K562 (cell line): ENCODE data around the gene DAZAP1. TPM values are rescaled to one million over a fixed set of nuclear protein-coding genes. Genes with fewer than 3 reads are reported as not detected.

Experiments used
- CREB1 ChIP-seq, 2 experiments: sonication (generic) in 1 of 2; formaldehyde crosslinking in 1 of 2; IDR thresholded peaks; 2 replicates each; pipeline versions ENCODE4 v1.6.1 to v1.8.0; 2012 to 2022; ENCODE audit warnings: inconsistent platforms in 1 of 2, mild to moderate bottlenecking in 1 of 2, missing genetic modification reagents in 1 of 2, moderate library complexity in 1 of 2
- CREM ChIP-seq: IDR thresholded peaks from 2 replicates; pipeline ENCODE4 v1.6.1; 2014; ENCODE audit warnings: antibody characterized with exemption, low read depth
- CTBP1 ChIP-seq: fragments of 450-650 bp; IDR thresholded peaks from 2 replicates; pipeline ENCODE4 v1.6.1; 2016; ENCODE audit warnings: borderline replicate concordance
- ELK3 ChIP-seq: fragments of 450-650 bp; formaldehyde crosslinking; IDR thresholded peaks from 2 replicates; pipeline ENCODE4 v1.4.0; 2020; ENCODE audit warnings: mild to moderate bottlenecking
- HDAC8 ChIP-seq: fragments of 450-650 bp; IDR thresholded peaks from 2 replicates; pipeline ENCODE4 v1.6.1; 2016; ENCODE audit warnings: mild to moderate bottlenecking, missing genetic modification characterization, moderate library complexity, missing compliant biosample characterization
- HNRNPL ChIP-seq: fragments of 200-400 bp; formaldehyde crosslinking; IDR thresholded peaks from 2 replicates; pipeline ENCODE4 v1.6.1; 2017; ENCODE audit warnings: low read depth, mild to moderate bottlenecking, low read length
- JUN ChIP-seq, 2 experiments: sonication (generic) in 1 of 2; formaldehyde crosslinking in 1 of 2; IDR thresholded peaks; 2 replicates each; pipeline versions ENCODE4 v1.6.1 to v1.8.0; 2012 to 2022; ENCODE audit warnings: borderline replicate concordance in 2 of 2, mild to moderate bottlenecking in 2 of 2, improper control_type of control experiment in 1 of 2, low read depth in 1 of 2, low read length in 1 of 2, missing genetic modification reagents in 1 of 2
- KAT7 ChIP-seq: sonication (generic); formaldehyde crosslinking; IDR thresholded peaks from 2 replicates; pipeline ENCODE4 v1.8.0; 2022; ENCODE audit warnings: missing genetic modification reagents, mild to moderate bottlenecking, borderline replicate concordance
- MAFK ChIP-seq: IDR thresholded peaks from 2 replicates; pipeline ENCODE4 v1.6.1; 2011; ENCODE audit warnings: low read length, improper control_type of control experiment
- MCM3 ChIP-seq: fragments of 450-650 bp; IDR thresholded peaks from 2 replicates; pipeline ENCODE4 v1.6.1; 2016
- MYNN ChIP-seq, 2 experiments: sonication (generic); formaldehyde crosslinking in 1 of 2; IDR thresholded peaks; 2 replicates each; pipeline versions ENCODE4 v1.5.0 to v1.6.1; 2016 to 2020; ENCODE audit warnings: antibody characterized with exemption in 1 of 2, missing genetic modification reagents in 1 of 2
- POLR2A ChIP-seq: fragments of 450-650 bp; conservative IDR thresholded peaks from 2 replicates; pipeline ENCODE4 v1.6.1; 2016
- SREBF1 ChIP-seq: fragments of 150-350 bp; IDR thresholded peaks from 2 replicates; pipeline ENCODE4 v1.6.1; 2014; ENCODE audit warnings: antibody characterized with exemption, low read depth, low read length, borderline replicate concordance
- STAG1 ChIP-seq: sonication (generic); formaldehyde crosslinking; IDR thresholded peaks from 2 replicates; pipeline ENCODE4 v1.5.0; 2020; ENCODE audit warnings: missing genetic modification reagents, borderline replicate concordance
- TAF15 ChIP-seq: fragments of 200-400 bp; formaldehyde crosslinking; IDR thresholded peaks from 2 replicates; pipeline ENCODE4 v1.6.1; 2017; ENCODE audit warnings: mild to moderate bottlenecking, low read depth, low read length, moderate library complexity
- TFAP4 ChIP-seq: sonication (generic); formaldehyde crosslinking; IDR thresholded peaks from 2 replicates; pipeline ENCODE4 v1.8.0; 2022; ENCODE audit warnings: missing genetic modification reagents, mild to moderate bottlenecking, moderate library complexity, borderline replicate concordance
- XRCC4 ChIP-seq: IDR thresholded peaks from one replicate; pipeline ENCODE4 v1.6.1; 2011; ENCODE audit not compliant: insufficient read depth, insufficient read length; ENCODE audit errors: extremely low read depth
- XRCC5 ChIP-seq: fragments of 200-400 bp; formaldehyde crosslinking; IDR thresholded peaks from 2 replicates; pipeline ENCODE4 v1.6.1; 2017; ENCODE audit warnings: low read depth, mild to moderate bottlenecking, low read length
- ZBTB17 ChIP-seq: fragments of 450-650 bp; formaldehyde crosslinking; IDR thresholded peaks from 2 replicates; pipeline ENCODE4 v1.4.0; 2020; ENCODE audit warnings: mild to moderate bottlenecking
- ZBTB8A ChIP-seq: fragments of 450-650 bp; IDR thresholded peaks from 2 replicates; pipeline ENCODE4 v1.6.1; 2018; ENCODE audit warnings: mild to moderate bottlenecking, moderate library complexity; ENCODE audit not compliant: partially characterized antibody
- ZNF12 ChIP-seq: sonication (generic); formaldehyde crosslinking; IDR thresholded peaks from 2 replicates; pipeline ENCODE4 v1.4.0; 2020; ENCODE audit warnings: mild to moderate bottlenecking, missing genetic modification reagents
- ZNF133 ChIP-seq: fragments of 250-450 bp; sonication (Bioruptor Pico); IDR thresholded peaks from 2 replicates; pipeline ENCODE4 v1.4.0; 2020; ENCODE audit warnings: mild to moderate bottlenecking
- polyA plus RNA-seq, 8 experiments: library from polyadenylated mRNA; depleted of rRNA in 4 of 8; stranded (reverse) in 5 of 8; unstranded in 3 of 8; fragments of >200 nt; fragmentation: Nextera tagmentation in 2 of 8; fragmentation: Illumina TruSeq in 1 of 8; extraction: Ambion mirVana in 2 of 8; extraction: Trizol in 1 of 8; gene quantifications; 2 replicates each; pipeline versions ENCODE4 v1.2.1 to v1.2.3, GENCODE V29; 2011 to 2014; ENCODE audit warnings: inconsistent platforms in 1 of 8, missing spikeins in 1 of 8
- total RNA-seq, 7 experiments: library from RNA; depleted of rRNA in 6 of 7; stranded (reverse); fragments of >200 nt in 6 of 7; fragmentation: Illumina TruSeq in 2 of 7; extraction: Trizol in 2 of 7; gene quantifications; 2 replicates each; pipeline versions ENCODE4 v1.2.1 to v1.2.3, GENCODE V29; 2011 to 2021; ENCODE audit warnings: low replicate concordance in 1 of 7
- TF ChIP-seq, protein P1 (sequence below): fragments of 450-650 bp; conservative IDR thresholded peaks from 2 replicates; pipeline ENCODE4 v1.6.1; 2016; ENCODE audit warnings: missing genetic modification characterization, low read depth, mild to moderate bottlenecking, missing compliant biosample characterization, moderate library complexity
- TF ChIP-seq, protein P2 (sequence below): fragments of 250-450 bp; sonication (Bioruptor Pico); IDR thresholded peaks from 2 replicates; pipeline ENCODE4 v1.5.0; 2020; ENCODE audit warnings: mild to moderate bottlenecking

Gene DAZAP1
- total and polyA plus RNA-seq, 9 of the 15 experiments (the other 6 are each of a cell fraction or from before 2014, with no cell fraction given), result 10.8 to 289 (median 142) TPM

- 0 out of 2 replicates have a peak, but pooled peaks have one; percentile 10 for TF ChIP-seq CREB1 (IDR thresholded peaks at IDR 0.05)
- peak; percentile 18; the same call in 1 of the 2 replicates for TF ChIP-seq CREB1 (CRISPR knock-in tag; IDR thresholded peaks at IDR 0.05)
- no peak for TF ChIP-seq TAF15
- no peak for TF ChIP-seq CREM
- TF ChIP-seq HDAC8 (tag), result no peak
- no peak for TF ChIP-seq ZBTB8A
- no peak for TF ChIP-seq STAG1 (CRISPR knock-in tag)
- TF ChIP-seq SREBF1, result no peak
- TF ChIP-seq MAFK, result no peak
- 0 out of 2 replicates have a peak, but pooled peaks have one; percentile 21 for TF ChIP-seq XRCC5
- TF ChIP-seq ELK3 (CRISPR knock-in tag), result no peak
- TF ChIP-seq ZNF12 (CRISPR knock-in tag), result no peak
- TF ChIP-seq, protein P1, sequence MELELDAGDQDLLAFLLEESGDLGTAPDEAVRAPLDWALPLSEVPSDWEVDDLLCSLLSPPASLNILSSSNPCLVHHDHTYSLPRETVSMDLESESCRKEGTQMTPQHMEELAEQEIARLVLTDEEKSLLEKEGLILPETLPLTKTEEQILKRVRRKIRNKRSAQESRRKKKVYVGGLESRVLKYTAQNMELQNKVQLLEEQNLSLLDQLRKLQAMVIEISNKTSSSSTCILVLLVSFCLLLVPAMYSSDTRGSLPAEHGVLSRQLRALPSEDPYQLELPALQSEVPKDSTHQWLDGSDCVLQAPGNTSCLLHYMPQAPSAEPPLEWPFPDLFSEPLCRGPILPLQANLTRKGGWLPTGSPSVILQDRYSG (tag), result no peak
- no peak for TF ChIP-seq HNRNPL
- TF ChIP-seq MCM3, result no peak
- TF ChIP-seq MYNN (IDR thresholded peaks at IDR 0.05), result no peak
- TF ChIP-seq MYNN (CRISPR knock-in tag; IDR thresholded peaks at IDR 0.05), result no peak
- TF ChIP-seq ZNF133 (CRISPR knock-in tag), result no peak
- TF ChIP-seq CTBP1, result peak; percentile 62; the same call in 1 of the 2 replicates
- no peak for TF ChIP-seq XRCC4
- TF ChIP-seq, protein P2, sequence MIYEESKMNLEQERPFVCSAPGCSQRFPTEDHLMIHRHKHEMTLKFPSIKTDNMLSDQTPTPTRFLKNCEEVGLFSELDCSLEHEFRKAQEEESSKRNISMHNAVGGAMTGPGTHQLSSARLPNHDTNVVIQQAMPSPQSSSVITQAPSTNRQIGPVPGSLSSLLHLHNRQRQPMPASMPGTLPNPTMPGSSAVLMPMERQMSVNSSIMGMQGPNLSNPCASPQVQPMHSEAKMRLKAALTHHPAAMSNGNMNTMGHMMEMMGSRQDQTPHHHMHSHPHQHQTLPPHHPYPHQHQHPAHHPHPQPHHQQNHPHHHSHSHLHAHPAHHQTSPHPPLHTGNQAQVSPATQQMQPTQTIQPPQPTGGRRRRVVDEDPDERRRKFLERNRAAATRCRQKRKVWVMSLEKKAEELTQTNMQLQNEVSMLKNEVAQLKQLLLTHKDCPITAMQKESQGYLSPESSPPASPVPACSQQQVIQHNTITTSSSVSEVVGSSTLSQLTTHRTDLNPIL (CRISPR knock-in tag), result no peak
- no peak for TF ChIP-seq ZBTB17 (CRISPR knock-in tag)
- peak; percentile 51; the same call in 1 of the 2 replicates for TF ChIP-seq TFAP4 (CRISPR knock-in tag)
- no peak for TF ChIP-seq JUN (IDR thresholded peaks at IDR 0.05; ENCODE audit: borderline replicate concordance, low read depth, low read length)
- TF ChIP-seq JUN (CRISPR knock-in tag; IDR thresholded peaks at IDR 0.05; ENCODE audit: borderline replicate concordance), result no peak
- TF ChIP-seq POLR2A, result peak; percentile 60; the same call in 1 of the 2 replicates
- TF ChIP-seq KAT7, result 0 out of 2 replicates have a peak, but pooled peaks have one; percentile 22
These were observed 48.1 kb downstream of the DAZAP1 start (continued) for GRCh38 chr19:1455336-1456120.
